A549 (cell line): ENCODE measurements around the gene OSGEPL1.

ENCODE experiments used
- KDM5A ChIP-seq: fragments of 200-600 bp; sonication (generic); IDR thresholded peaks from 2 replicates; pipeline ENCODE4 v1.6.1; 2016; ENCODE audit warnings: antibody characterized with exemption, mild to moderate bottlenecking
- MAFK ChIP-seq: fragments of 450-650 bp; IDR thresholded peaks from 2 replicates; pipeline ENCODE4 v1.6.1; 2014; ENCODE audit not compliant: partially characterized antibody
- RAD21 ChIP-seq, 2 experiments: fragments of >200 bp in 1 of 2; sonication (Bioruptor Twin) in 1 of 2; formaldehyde crosslinking in 1 of 2; IDR thresholded peaks in 1 of 2; conservative IDR thresholded peaks in 1 of 2; 2 replicates in 1 of 2; 3 replicates in 1 of 2; pipeline ENCODE4 v1.6.1; 2012 to 2018; ENCODE audit warnings: inconsistent platforms in 1 of 2
- SREBF2 ChIP-seq: fragments of 450-650 bp; IDR thresholded peaks from 2 replicates; pipeline ENCODE4 v1.6.1; 2014; ENCODE audit warnings: mild to moderate bottlenecking, moderate library complexity
- TF ChIP-seq, protein P1 (sequence below): fragments of >200 bp; sonication (Bioruptor Twin); formaldehyde crosslinking; IDR thresholded peaks from 3 replicates; pipeline ENCODE4 v1.5.1; 2016
- TF ChIP-seq, protein P2 (sequence below): IDR thresholded peaks from 2 replicates; pipeline ENCODE4 v1.6.1; 2012; ENCODE audit warnings: low read depth, borderline replicate concordance

DNA sequence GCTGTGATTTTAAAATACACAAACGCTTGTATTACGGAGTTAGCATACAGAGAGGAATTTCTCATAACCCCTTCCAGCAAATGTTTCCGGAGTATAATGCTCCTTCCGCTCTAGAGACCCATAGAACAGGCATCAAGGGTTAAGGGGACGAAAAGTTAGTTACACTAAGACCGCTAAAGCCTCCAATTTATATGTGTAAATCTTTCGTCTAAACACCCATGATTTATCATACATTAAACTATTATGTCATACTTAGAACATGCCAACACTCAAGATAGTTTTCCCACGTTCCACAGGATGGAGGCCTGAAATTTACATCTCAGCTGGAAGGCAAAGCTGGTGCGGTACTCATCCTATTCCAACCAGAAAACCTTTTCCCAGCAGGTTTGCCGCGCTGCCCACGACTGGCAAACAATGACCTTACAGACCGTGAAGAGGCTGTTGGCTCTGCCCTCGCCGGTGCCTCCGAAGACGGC lies 20.9 kb upstream of the OSGEPL1 start:
- TF ChIP-seq, protein P1, sequence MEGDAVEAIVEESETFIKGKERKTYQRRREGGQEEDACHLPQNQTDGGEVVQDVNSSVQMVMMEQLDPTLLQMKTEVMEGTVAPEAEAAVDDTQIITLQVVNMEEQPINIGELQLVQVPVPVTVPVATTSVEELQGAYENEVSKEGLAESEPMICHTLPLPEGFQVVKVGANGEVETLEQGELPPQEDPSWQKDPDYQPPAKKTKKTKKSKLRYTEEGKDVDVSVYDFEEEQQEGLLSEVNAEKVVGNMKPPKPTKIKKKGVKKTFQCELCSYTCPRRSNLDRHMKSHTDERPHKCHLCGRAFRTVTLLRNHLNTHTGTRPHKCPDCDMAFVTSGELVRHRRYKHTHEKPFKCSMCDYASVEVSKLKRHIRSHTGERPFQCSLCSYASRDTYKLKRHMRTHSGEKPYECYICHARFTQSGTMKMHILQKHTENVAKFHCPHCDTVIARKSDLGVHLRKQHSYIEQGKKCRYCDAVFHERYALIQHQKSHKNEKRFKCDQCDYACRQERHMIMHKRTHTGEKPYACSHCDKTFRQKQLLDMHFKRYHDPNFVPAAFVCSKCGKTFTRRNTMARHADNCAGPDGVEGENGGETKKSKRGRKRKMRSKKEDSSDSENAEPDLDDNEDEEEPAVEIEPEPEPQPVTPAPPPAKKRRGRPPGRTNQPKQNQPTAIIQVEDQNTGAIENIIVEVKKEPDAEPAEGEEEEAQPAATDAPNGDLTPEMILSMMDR = no peak
- TF ChIP-seq, protein P2, sequence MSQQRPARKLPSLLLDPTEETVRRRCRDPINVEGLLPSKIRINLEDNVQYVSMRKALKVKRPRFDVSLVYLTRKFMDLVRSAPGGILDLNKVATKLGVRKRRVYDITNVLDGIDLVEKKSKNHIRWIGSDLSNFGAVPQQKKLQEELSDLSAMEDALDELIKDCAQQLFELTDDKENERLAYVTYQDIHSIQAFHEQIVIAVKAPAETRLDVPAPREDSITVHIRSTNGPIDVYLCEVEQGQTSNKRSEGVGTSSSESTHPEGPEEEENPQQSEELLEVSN = no peak
- TF ChIP-seq KDM5A (no peak), MAFK (no peak), RAD21 (conservative IDR thresholded peaks at IDR 0.05 in 1 of 2, IDR thresholded peaks at IDR 0.05 in 1 of 2) (no peak), SREBF2 (no peak)
